Hepatic stellate cell (primary cell): ENCODE measurements around the gene BMP2.
A peak's percentile ranks its signal among the peaks of the same experiment; 100 is the strongest.

ENCODE experiments used
- DNase-seq: peaks from one replicate; pipeline ENCODE4 v3.0.0; 2011; ENCODE audit warnings: low spot score

The BMP2 gene

GRCh38 chr20:6767536-6768227 is at the start of gene BMP2:
TSS of gene BMP2 (plus strand) at chr20:6767686. CDS start at chr20:6770127, 2,441 bp downstream.
- DNase-seq = peak; percentile 42

GRCh38 chr20:6718662-6719368 is 48.7 kb upstream of the BMP2 start:
- DNase-seq = no peak

- no peak for DNase-seq
These were observed 48.1 kb upstream of the BMP2 start for GRCh38 chr20:6719369-6719721.

GRCh38 chr20:6726761-6727160 is 40.7 kb upstream of the BMP2 start:
- DNase-seq = no peak

GRCh38 chr20:6730672-6731328 is 36.7 kb upstream of the BMP2 start:
- DNase-seq = no peak

GRCh38 chr20:6732001-6732447 is 35.5 kb upstream of the BMP2 start:
- no peak for DNase-seq

- no peak for DNase-seq
These were observed 34.6 kb upstream of the BMP2 start for GRCh38 chr20:6732851-6733250.

- no peak for DNase-seq
These were observed 33.5 kb upstream of the BMP2 start for GRCh38 chr20:6733965-6734364.

- DNase-seq = no peak
These were observed 31.3 kb upstream of the BMP2 start for GRCh38 chr20:6735942-6736845.

- DNase-seq = no peak
These were observed 28.1 kb upstream of the BMP2 start for GRCh38 chr20:6739406-6739805.

GRCh38 chr20:6740096-6740495 is 27.4 kb upstream of the BMP2 start:
- no peak for DNase-seq

- DNase-seq = no peak
These were observed 23.3 kb upstream of the BMP2 start for GRCh38 chr20:6744180-6744579.

GRCh38 chr20:6744805-6745204 is 22.7 kb upstream of the BMP2 start:
- no peak for DNase-seq

GRCh38 chr20:6746901-6747609 is 20.4 kb upstream of the BMP2 start:
- no peak for DNase-seq

GRCh38 chr20:6750438-6750837 is 17.0 kb upstream of the BMP2 start:
- no peak for DNase-seq

- DNase-seq = no peak
These were observed 10.5 kb upstream of the BMP2 start for GRCh38 chr20:6756693-6757595.

GRCh38 chr20:6764619-6765018 is 2.9 kb upstream of the BMP2 start:
- DNase-seq = no peak

- DNase-seq = peak; percentile 22
These were observed 1.9 kb upstream of the BMP2 start for GRCh38 chr20:6765469-6766058.

- no peak for DNase-seq
These were observed 1.1 kb upstream of the BMP2 start for GRCh38 chr20:6766433-6766832.

- no peak for DNase-seq
These were observed 355 bp upstream of the BMP2 start for GRCh38 chr20:6767126-6767535.
